ENCODE data around the gene DMD.
"Not testable (repeated sequence)": the region's sequence is repeated elsewhere in the genome, so short reads cannot be mapped to it uniquely, and the experiment has no call there.

Gene DMD

DNA sequence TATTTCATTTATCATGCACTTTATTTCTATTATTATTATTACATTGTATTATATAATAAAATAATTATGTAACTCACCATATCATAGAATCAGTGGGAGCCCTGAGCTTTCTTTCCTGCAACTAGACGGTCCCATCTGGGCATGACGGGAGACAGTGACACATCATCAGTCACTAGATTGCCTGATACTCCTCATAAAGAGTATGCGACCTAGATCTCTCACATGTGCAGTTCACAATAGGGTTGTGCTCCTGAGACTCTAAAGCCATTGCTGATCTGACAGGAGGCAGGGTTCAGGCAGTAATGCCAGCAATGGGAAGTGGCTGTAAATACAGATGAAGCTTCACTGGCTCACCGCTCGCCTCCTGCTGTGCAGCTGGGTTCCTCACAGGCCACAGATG lies 62.3 kb downstream of the DMD start:
- DNase-seq = no peak

DNA sequence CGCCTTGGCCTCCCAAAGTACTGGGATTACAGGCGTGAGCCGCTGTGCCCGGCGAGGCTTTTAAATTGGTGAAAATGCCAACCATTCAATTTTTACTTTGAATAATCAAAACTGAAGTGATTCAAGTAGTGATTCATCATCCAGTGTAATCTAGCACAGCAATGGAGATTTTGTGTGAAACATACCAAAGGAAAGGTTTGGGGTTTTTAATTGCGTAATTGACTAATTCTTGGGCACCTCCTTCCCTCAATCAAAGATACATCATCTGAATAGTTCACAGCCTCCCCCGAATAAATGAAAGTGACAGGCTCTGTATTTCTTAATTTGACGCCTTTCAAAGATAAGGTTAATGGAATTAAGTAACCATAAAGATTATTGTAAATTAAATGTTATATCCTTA lies 69.0 kb downstream of the DMD start:
- no peak for DNase-seq

DNA sequence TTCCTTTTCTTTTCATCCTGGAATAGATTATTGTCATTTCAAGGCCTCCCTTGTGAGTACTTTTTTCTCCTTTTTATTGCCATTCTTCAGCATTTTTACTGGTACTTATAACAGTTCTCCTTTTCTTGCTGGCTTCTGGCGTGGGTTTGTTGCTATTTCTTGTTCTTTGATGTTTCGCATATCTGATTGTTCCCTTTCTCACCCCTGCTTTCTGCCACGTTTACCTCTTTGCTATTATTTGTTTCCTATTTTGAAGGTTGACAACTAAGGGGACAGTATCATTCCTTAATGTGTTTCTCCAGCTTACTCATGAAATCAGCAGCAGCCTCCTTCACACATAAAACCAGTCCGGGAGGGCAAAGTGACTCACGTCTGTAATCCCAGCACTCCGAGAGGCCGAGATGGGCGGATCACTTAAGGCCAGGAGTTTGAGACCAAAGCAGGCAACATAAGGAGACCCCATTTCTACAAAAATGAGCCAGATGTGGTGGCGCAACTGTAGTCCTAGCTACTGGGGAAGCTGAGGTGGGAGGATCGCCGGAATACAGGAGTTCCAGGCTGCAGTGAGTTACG lies 72.6 kb downstream of the DMD start:
- no peak for DNase-seq

DNA sequence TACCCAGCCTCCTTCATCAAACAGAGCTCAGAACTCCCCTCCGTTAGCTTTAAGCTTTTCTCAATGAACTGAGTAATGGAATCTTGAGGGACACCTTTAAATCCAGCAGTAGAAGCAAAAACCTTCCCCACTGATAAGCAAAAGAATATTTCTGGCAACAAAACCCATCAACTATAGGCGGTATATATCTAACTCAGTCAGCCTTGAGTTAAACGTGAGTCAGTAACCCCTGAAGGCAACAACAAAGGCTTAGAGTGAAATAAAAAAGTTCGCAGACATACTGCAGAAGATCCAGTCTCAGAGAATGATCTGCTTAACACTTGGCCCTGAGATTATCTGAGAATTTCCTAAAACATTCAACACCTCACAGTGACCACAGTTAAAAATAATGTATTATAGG lies 77.2 kb downstream of the DMD start:
- DNase-seq = no peak

DNA sequence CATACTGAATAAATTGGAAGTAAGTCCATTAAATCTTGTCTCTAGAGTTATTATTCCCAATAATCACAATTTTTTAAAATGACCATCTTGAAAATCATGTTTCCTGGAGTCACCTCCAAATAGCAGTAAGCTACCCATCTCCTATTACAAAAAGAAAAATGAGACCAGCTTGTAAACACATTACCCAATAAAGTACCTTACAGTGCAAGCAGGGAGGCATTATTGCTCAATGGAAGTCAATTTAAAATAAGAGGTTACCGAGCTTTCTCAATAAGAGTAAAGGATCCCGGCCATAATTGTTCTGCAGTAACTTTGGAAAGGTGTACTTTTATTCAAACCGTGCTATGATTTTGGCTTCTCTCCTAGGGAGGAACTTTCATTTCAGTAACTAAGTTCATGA lies 78.0 kb downstream of the DMD start:
- DNase-seq = no peak

DNA sequence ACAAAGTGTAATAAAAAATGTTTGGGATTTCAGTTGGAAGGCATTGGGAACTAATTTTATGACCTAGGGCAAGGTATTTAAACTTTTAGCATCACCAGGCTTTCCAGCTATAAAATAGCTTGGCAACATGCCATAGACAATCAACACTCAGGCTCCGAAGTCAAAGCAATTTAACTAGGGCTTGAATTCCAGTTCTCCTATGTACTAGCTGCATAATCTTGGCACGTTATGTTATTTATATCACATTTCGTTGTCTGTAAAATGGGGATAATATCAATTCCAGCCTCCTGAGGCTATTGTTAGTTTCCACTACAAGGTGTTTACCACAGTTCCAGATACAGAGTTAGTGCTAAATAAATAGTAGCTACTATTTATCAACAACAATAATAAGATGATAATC lies 78.8 kb downstream of the DMD start:
- no peak for DNase-seq

DNA sequence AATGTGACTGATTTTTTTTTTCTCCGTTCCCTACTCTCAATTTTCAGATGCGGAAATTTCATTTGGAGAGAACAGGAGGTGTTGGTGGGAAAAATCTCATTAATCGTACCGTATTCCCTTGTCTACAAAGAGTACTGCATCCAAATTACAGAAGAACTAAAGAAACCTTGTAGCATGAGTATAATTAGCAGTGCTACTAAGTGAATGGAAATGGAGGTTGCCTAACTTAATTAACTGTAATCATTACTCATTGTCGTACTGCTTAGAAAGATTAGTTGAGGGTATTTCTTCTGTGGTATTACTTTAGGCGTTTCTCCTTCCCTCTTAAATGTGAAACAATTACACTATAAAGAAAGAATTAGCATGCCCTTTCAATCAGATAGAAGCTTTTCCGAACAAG lies 81.7 kb downstream of the DMD start:
- no peak for DNase-seq

DNA sequence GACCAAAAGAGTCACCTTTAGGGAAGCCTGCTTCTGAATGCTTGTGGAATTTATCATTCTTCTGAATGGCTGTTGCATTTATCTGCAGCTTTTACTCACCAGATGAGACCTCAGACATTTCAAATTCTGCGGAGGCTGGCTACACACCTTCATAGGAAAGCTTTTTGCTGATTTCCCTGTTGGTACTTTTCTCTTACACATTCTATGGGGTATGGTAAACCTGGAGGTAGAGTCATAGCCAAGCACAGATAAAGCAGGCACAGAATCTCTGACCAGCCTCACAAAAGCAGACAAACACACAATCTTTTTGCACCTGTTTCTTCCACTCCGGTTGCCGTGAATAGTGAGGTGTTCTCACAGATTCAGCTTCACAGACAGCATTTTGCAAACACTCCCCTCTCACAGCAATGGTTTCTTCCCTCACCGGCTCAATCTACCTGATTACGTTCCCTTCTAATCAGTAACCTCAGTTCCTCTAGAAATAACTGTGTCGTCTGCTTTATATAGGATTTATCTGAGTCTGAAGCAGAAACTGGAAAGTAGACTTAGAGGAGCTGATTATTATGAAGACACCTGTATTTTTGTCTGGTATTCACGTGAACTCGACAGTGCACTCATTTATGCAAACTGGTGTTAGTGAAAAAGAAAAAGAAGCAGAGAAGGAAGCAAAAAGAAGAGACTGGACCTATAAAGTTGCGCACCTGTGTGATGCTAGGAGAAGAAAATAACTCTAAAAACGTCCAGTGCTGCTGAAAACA lies 83.1 kb downstream of the DMD start:
- DNase-seq = no peak

DNA sequence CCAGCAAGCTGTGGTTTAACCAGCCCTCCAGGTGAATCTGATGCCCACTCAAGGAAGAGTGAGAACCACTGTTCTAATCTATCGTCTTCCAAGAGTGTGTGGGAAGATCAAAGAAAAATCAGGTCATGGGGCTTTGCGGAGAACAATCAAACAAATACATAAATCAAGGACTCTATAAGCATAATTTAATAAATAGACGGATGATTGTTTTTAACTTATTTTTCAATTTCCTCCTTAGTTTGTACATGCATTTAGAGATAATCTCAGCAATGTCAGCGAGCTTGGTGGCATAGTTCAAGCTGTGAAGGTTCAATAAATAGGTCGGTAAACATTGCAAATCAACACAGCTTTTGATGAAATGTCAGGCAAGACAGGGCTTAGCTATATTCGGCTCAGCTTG lies 84.9 kb downstream of the DMD start:
- no peak for DNase-seq

DNA sequence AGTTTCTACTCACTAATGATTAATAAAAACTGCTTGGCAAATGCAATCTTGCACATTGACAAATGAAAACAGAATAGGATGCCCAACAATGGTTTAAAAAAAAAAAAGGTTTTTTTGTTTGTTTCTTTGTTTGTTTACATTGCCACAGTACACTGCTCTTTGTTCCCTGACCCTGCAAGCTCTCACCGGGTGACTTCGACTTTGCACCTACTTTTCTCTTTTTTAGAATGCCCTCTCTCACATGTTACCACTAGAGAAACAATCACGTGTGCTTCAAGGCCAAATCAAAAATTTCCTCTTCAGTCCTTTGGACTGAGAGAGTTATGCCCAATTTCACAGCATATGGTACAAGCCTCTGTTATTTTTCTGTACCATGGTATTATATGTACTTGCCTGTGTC lies 101.5 kb downstream of the DMD start:
- DNase-seq = no peak

DNA sequence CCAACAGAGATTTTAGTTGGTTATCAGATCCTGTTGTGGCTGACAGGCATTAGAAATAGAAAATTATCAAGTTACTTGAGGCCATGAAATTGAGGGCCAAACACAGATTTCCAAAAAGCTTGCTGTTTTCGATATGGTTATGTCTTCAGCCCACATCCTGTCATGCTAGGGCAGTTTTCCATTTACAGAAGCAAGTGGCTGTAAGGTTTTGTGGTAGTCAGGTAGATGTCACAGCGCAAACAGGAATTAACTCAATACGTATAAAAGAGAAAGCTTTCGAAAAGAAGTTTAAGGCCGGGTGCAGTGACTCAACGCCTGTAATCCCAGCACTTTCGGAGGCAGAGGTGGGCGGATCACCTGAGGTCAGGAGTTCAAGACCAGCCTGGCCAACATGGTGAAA lies 104.6 kb downstream of the DMD start:
- no peak for DNase-seq

DNA sequence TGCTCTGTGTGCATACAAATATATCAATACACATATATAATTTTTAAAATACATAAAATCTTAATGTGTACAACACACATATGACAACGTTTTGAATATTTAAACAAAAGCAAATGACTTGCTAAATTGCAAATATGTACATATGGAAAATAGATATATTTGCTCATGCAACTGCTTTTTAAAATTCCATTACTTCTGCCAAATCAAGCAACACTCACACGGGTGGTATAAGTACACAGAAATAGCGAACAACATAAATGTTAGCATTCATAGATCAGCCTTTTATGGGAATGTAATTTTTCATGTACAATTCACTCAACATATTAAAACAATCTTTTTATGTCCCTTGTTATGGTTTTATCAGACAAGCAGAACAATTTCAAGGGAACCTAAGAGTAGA lies 116.3 kb downstream of the DMD start:
- DNase-seq = no peak

DNA sequence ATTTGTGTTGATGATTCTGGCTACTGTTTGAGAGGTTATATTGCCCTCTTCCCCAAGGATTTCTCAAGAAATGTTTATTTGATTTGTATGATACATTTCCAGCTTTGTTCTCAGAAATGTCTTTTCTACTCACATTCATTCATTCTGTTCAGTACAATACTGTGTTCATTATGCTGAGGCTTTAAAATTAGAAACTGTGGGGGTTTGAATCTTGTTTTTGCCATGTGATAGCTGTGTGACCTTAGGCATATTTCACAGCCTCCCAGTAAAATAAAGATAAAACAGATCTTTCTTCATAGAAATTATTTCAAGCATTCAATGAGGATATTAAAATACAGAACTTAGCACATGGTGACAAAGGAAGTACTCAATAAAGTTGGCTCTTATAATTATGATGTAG lies 123.9 kb downstream of the DMD start:
- no peak for DNase-seq

DNA sequence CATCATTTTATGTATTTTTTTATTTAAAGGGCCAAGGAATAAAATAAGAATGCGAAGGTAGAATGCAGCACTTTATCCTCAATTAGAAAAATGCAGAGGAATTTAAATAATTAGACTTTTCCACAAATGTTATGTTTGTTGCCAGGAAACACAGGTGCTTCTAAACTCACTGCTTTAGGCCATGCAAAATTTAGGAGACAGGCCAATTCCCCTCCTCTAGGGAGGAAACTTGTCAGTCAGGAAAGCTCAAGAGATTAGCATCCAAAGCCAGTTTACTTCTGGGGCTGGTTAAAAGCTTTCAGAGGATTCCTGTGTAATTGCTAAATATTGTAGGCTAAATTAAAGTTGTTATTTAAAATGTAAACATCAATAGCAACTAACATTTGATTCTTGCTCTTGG lies 124.5 kb downstream of the DMD start:
- no peak for DNase-seq

DNA sequence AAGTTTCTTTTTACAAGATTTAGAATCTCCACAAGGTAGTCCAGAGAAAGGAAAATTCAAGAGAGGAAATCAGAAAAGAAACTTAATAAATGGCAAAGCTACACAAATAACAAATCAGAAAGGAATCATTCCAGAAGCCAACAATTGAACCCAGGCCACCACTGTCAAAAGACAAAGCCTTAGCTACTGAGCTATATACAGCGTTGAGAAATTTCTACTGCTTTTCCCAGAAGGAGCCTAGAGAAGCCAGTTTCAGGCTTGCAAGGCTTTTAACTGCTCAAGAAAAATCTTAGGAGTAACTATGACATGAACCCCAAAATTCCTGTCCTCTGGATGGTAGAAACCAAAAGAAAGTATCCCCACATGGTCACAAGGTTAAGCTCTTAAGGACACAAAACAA lies 129.0 kb downstream of the DMD start:
- no peak for DNase-seq

DNA sequence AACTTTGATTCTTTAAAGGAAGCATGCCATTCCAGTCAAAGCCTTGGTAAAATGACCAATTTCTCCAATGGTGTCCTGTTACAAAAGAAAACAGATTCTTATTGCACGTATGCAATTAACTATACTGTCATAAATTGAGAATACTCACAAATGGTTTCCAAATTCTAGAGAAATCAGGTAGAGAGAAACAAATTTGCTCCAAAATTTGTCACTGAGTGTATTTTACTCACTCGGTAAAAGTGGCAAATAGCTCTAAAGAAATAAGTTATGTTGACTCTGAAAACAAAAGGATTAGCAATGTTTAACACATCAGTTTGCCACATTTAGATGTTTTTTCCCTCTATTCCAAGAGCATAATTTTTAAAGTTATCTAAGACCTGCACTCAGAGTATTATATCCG lies 133.1 kb downstream of the DMD start:
- DNase-seq = no peak

DNA sequence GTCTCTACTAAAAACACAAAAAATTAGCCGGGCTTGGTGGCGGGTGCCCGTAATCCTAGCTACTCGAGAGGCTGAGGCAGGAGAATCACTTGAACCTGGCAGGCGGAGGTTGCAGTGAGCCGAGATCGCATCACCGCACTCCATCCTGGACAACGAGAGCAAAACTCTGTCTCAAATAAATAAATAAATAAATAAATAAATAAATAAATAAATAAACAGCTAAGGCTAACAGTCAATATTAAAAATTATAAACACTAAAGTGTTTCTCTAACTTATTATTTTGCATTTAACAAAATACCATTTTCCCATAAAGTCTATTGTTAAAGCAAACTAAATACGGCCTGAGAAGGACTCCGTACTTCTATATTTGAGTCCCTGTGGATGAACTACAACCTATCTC lies 137.7 kb downstream of the DMD start:
- not testable (repeated sequence) for DNase-seq

DNA sequence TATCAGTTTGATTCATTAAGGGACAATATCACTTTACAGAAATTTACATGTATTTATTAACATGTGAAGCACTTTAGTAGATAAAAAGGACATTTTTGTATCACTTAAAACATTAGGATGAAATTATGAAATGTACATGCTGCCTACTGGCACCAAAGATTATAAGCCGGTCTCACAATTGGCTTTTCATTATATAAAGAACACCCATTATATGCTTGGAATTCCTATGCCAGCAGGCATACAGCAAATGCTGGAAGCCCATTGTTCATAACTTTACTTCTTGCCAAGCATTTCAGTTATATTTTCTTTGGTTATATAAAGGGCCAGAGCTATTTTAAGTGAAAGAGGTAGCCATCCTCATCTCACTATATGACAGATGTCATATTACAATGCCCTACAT lies 145.9 kb downstream of the DMD start:
- no peak for DNase-seq

DNA sequence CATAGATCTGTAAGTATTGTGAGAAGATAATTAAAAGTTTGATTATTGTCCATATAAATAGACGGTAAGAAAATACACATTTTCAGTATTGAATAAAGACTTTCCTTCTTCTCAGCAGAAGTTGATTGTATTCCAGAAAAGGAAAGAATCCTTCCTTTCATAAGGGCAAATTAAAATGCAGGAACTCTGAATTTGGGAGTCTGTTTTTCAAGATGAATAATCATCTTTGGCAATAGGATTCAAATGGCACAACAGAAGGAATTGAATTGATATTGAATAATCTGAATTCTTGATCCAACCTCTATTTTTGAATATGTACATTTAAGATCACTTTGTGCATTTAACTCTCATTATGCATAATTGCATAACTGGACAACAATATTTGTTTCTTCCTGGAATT lies 149.3 kb downstream of the DMD start:
- no peak for DNase-seq

DNA sequence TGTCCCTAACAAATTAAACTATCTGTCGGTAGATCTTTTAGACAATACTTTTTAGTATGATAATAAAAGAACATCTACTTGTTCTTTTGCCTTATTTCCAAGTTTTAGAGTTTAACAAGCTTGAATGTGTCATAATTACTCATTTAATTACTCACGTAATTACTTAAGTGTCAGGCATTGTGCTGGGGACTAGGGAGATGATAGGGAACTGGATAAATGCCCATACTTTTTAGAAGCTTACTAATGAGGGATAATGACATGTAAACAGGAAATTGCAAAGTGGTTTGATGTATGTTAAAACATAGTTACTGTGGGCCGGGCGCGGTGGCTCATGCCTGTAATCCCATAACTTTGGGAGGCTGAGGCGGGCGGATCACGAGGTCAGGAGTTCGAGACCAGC lies 158.3 kb downstream of the DMD start:
- DNase-seq = no peak

DNA sequence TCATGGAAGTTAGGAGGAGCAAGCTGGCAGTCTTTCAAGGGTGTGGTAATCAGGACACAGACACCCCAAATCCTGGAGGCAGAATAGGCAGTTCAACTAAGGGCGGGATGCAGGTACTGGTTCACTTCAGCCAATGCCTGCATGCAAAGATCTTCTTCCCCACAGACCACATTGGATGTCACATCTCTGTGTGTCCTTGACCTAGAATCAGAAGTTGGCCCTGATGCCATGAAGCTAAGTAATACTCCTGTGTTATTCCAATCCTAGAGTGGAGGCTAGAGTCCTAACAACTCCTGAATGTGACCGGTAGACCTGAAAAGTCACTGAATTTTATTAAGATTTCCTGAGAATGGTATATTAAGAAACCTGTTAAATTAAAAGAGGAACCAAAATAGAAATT lies 165.5 kb downstream of the DMD start:
- DNase-seq = no peak

DNA sequence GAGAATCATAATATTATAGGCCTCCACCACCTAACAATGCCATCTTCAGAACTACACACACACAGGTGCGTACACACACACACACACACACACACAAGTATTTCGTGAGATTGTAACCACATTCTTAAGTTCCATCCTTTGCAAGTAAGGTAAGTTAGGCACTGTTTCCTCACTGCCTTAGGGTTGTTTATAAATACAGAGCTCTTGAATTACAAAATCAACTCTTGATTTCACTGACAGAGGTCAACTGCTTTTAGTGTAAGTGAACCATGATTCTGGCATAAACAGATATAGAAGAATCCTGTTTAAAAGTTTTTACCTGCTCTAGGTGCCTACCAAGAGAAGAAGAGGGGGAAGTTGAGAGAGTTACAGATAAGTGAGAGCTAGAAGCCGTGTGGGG lies 166.1 kb downstream of the DMD start:
- no peak for DNase-seq

DNA sequence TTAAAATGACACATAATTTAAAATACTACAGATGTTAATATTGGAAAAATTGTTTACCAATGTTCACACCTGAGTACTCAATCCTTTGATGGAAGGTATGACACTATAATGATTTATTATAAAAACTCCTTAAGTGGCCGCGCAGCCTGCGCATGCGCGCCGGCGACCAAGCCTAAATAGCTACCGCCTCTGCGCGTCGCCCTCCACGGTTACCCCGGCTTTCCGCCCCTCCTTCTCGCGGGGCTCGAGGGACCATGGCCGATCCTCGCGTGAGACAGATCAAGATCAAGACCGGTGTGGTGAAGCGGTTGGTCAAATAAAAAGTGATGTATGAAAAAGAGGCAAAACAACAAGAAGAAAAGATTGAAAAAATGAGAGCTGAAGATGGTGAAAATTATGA lies 170.2 kb downstream of the DMD start:
- no peak for DNase-seq

DNA sequence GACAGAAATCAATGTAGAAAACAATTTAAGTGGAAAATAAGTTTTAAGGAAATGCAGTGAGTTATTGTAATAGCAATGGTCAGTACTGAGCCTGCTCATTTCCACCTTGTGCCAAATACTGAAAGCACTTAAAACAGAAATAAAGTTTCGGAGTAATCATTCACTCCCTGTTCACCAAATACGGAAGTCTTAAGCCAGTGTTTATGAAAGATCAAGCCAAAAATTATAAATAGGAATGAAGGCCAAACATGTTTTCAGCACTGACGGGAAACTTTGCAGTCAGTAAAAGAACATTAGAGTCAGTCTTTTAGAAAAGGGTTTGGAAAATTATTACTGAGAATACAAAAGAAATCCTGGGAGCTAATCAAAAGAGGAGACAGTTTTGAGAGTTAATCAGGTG lies 178.6 kb downstream of the DMD start:
- DNase-seq = no peak

DNA sequence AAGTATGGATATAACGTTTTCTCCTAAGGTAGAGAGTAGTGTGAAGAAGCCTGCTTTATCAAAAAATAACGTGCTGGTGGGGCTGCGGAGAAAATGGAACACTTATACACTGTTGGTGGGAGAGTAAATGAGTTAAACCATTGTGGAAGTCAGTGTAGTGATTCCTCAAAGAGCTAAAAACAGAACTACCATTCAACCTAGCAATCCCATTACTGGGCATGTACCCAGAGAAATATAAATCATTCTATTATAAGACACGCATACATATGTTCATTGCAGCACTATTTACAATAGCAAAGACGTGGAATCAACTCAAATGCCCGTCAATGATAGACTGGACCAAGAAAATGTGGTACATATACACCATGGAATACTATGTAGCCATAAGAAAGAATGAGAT lies 196.4 kb downstream of the DMD start:
- DNase-seq = no peak
